AG04450 (cell line): ENCODE measurements around the gene PARD3B. TPM values are rescaled to one million over a fixed set of nuclear protein-coding genes. Genes with fewer than 3 reads are reported as not detected.

Experiments
- CTCF ChIA-PET: fragments of 300-600, 350-600 bp; formaldehyde crosslinking; extraction: SDS; loops from one replicate; lab custom pipeline; 2022; ENCODE audit warnings: antibody characterized with exemption, inconsistent platforms; lab: Charles Lee
- POLR2A ChIA-PET: fragments of 350-600 bp; formaldehyde crosslinking; extraction: SDS; loops from one replicate; lab custom pipeline; 2021; ENCODE audit warnings: antibody characterized with exemption, inconsistent platforms; lab: Yijun Ruan, JAX
- DNase-seq: peaks from one replicate; pipeline ENCODE4 v3.0.0-alpha.2; 2011; ENCODE audit warnings: low read depth, low spot score
- H3K27ac ChIP-seq: one replicate; pipeline ENCODE4 v1.5.1; 2012; ENCODE audit warnings: low read depth, low read length, control low read depth
- H3K27me3 ChIP-seq: one replicate; pipeline ENCODE4 v1.6.0; 2012; ENCODE audit warnings: low read length; ENCODE audit not compliant: control insufficient read depth, insufficient read depth
- H3K4me3 ChIP-seq: 2 replicates; pipeline ENCODE4 v1.5.1; 2011; ENCODE audit warnings: mild to moderate bottlenecking, low read depth, low read length, control low read depth
- H3K9me3 ChIP-seq: 2 replicates; pipeline ENCODE4 v1.5.1; 2012; ENCODE audit warnings: low read length; ENCODE audit not compliant: control insufficient read depth, insufficient read depth
- polyA plus RNA-seq: library from polyadenylated mRNA; depleted of rRNA; stranded (reverse); fragments of >200 nt; gene quantifications from 2 replicates; pipeline ENCODE4 v1.2.3, GENCODE V29; 2011
- TF ChIP-seq, protein P1 (sequence below): IDR thresholded peaks from 2 replicates; pipeline ENCODE4 v1.5.1; 2011; ENCODE audit warnings: low read depth, low read length, control low read depth, inconsistent platforms

The PARD3B gene
- polyA plus RNA-seq, 1 experiment = 8.5 TPM

DNA sequence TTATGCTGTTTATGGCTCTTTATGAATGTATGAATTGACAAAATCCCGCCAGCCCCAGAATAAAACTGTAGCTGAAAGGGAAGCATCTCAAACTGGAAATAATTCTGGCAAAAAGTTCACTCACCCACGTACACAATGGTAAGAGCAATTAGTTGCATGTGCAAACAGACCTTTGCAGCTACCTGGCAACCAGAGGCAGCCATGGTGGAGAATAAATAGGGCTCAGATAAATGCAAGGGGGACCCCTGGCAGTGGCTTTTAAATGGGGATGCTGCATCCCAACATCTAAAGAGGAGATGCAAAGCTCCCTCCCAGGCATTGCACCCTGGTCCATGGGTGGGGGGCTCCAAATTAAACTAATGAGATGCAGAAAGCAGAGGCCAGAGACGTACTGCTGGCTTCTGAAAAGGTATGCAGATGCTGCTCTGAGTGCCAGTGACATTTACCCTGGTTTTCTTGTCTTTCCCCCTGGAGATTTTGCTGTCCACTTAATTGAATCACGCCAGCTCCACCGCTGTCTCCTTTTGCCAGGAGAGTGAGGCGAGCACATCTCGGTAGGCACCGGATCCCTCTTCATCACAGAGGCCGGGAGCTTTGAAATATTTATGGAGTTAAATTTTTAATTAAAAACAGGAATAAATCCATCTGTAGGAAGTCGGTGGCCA is 1010.4 kb downstream of the PARD3B start:
- H3K27ac ChIP-seq = no peak overlapping the region
- no peak for DNase-seq
- CTCF ChIA-PET = no interaction called here
- H3K9me3 ChIP-seq = no peaks in the 10 kb centered on the region
- POLR2A ChIA-PET = no interaction called here
- H3K4me3 ChIP-seq = no peak overlapping the region
- TF ChIP-seq, protein P1, sequence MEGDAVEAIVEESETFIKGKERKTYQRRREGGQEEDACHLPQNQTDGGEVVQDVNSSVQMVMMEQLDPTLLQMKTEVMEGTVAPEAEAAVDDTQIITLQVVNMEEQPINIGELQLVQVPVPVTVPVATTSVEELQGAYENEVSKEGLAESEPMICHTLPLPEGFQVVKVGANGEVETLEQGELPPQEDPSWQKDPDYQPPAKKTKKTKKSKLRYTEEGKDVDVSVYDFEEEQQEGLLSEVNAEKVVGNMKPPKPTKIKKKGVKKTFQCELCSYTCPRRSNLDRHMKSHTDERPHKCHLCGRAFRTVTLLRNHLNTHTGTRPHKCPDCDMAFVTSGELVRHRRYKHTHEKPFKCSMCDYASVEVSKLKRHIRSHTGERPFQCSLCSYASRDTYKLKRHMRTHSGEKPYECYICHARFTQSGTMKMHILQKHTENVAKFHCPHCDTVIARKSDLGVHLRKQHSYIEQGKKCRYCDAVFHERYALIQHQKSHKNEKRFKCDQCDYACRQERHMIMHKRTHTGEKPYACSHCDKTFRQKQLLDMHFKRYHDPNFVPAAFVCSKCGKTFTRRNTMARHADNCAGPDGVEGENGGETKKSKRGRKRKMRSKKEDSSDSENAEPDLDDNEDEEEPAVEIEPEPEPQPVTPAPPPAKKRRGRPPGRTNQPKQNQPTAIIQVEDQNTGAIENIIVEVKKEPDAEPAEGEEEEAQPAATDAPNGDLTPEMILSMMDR = no peak
- no peaks in the 10 kb centered on the region for H3K27me3 ChIP-seq

DNA sequence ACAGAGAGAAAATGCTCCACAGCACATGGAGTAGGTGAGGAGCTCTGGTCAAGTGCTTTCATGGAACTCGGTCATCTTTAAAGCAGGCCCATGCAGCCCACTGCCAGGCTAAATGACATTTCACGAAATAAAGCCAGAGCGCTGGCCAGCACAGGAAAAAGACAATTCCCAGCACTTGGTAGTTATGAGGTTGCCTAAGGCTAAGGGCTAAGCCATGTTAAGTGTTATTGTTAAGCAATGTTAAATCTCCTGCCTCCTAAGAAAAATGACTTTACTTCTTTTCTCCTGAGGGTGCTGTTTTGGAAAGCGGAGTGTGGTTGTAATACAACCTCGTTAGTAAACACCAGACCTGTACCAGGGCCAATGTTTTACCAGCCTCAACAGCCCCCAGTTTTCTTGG is 1011.1 kb downstream of the PARD3B start:
- TF ChIP-seq, protein P1 = no peak
- ChIA-PET POLR2A (no interaction called here), CTCF (no interaction called here)
- no peak overlapping the region for H3K4me3 ChIP-seq
- DNase-seq = no peak
- no peaks in the 10 kb centered on the region for H3K9me3 ChIP-seq
- no peak overlapping the region for H3K27ac ChIP-seq
- H3K27me3 ChIP-seq = no peaks in the 10 kb centered on the region

DNA sequence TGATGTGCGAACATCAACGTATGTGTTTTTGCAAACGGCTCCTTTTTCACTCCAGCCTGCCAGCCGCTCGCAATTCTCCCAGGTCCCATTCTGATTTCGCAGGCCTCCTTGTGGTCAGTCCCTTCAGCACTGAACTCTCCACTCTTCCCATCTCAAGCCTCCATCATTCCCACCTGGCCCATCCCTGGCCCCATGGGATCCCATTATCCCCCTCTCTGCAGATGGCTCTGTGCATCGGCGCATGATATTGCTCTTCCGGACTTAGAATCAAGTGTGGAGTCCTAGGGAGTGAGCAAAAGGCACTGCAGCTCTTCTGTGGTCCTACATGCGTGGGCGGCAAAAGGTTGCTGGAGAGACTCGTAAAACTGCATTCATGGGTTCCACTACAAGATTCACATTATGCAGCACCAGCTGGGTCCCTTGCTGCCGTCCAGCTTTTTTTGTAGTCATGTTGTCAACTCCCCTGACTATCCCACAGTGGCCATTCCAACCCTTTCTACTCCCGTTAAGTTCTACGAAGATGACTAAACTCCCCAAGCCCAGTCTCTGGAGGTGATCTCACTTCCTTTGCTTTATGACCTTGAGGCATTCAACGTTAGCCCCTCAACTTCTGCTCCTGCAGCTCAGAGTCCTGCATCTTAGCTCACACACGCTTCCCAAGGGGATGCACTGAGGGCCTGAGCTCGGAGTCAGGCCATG is 1011.7 kb downstream of the PARD3B start:
- H3K4me3 ChIP-seq = no peak overlapping the region
- H3K27me3 ChIP-seq = no peaks in the 10 kb centered on the region
- no peak for DNase-seq
- TF ChIP-seq, protein P1 = no peak
- H3K27ac ChIP-seq = no peak overlapping the region
- ChIA-PET CTCF (interaction anchor here (0.6 kb wide), 1 partner anchor 424 kb away, joined by 3 read pairs; no protein-coding TSS in a partner anchor), POLR2A (no interaction called here)
- no peaks in the 10 kb centered on the region for H3K9me3 ChIP-seq

DNA sequence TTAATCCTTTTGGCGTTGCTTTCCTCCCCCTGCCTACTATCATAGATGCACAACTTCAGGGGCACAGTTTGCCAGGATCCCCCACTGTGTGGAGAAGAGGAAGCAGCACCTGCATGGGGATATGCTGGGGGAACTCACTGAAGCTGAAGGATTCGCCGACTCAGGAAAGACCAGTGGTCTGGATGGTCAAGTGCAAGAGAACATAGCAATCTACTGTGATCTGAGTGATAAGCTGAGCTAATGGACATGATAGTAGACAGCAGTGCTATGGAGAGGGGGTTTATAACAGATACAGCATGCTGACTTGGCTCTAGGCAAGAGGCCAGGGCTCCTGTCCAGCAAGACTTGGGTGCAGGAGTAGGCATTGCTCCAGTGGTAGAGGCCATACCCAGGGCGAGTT is 1012.6 kb downstream of the PARD3B start:
- no peak for DNase-seq
- ChIA-PET POLR2A (no interaction called here), CTCF (interaction anchor here (0.6 kb wide), 1 partner anchor 425 kb away, joined by 3 read pairs; no protein-coding TSS in a partner anchor)
- Histone ChIP-seq H3K4me3 (no peak overlapping the region), H3K9me3 (no peaks in the 10 kb centered on the region), H3K27me3 (no peaks in the 10 kb centered on the region), H3K27ac (no peak overlapping the region)
- TF ChIP-seq, protein P1 = no peak

DNA sequence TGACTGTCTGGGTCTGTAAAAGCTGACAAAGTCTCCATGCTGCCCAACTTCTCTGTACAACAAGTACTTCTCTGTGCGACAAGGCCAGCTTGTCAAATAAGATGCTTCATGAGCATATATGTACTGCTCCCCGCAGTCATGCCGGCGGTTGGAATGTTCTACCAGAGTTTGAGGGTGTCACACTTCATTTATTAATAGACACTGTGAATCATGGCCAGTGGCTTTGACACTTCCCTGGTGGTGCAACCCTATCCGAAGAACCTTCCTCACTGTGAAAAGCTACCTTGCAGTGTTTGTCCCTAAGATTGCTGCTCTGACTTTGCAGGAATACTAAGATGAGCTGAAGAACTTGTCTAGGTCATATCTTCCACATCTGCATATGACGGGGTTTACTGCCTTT is 1016.2 kb downstream of the PARD3B start:
- TF ChIP-seq, protein P1 = no peak
- ChIA-PET CTCF (no interaction called here), POLR2A (no interaction called here)

More for the DNA sequence above, 1016.2 kb downstream of the PARD3B start:
- DNase-seq = no peak
- H3K9me3 ChIP-seq = no peaks in the 10 kb centered on the region
- H3K27ac ChIP-seq = no peak overlapping the region
- no peak overlapping the region for H3K4me3 ChIP-seq
- H3K27me3 ChIP-seq = no peaks in the 10 kb centered on the region
